Upper lobe of right lung (tissue), 1 donor: ENCODE results near the gene HTR1D. TPM values are rescaled to one million over a fixed set of nuclear protein-coding genes. Genes with fewer than 3 reads are reported as not detected.

Source experiments
- ATAC-seq: fragments of 200-7000 bp; cut with Tn5 transposase; one replicate; pipeline ENCODE4 v1.9.1; 2020; ENCODE audit warnings: mild to moderate bottlenecking, moderate library complexity
- DNase-seq: peaks from one replicate; pipeline ENCODE4 v3.0.0-alpha.2; 2020
- H3K27ac ChIP-seq: fragments of 200-600 bp; one replicate; pipeline ENCODE4 v1.8.0; 2022
- H3K27me3 ChIP-seq: fragments of 200-600 bp; one replicate; pipeline ENCODE4 v1.8.0; 2022; ENCODE audit warnings: mild to moderate bottlenecking
- H3K36me3 ChIP-seq: fragments of 200-600 bp; one replicate; pipeline ENCODE4 v1.8.0; 2022
- H3K4me1 ChIP-seq: fragments of 200-600 bp; one replicate; pipeline ENCODE4 v1.8.0; 2022
- H3K4me3 ChIP-seq: fragments of 200-600 bp; one replicate; pipeline ENCODE4 v1.8.0; 2022; ENCODE audit warnings: mild to moderate bottlenecking
- H3K9me3 ChIP-seq: fragments of 200-600 bp; one replicate; pipeline ENCODE4 v1.8.0; 2022
- CTCF ChIP-seq: fragments of 200-600 bp; IDR thresholded peaks from one replicate; pipeline ENCODE4 v1.8.0; 2022; ENCODE audit warnings: antibody characterized with exemption
- intact Hi-C: fragments of 100-400 bp; cut with DNase I; formaldehyde crosslinking; loops from one replicate; pipeline ENCODE4 v1.11.0; 2022
- total RNA-seq: library from RNA; stranded (reverse); fragmentation: NEBNext Ultra II Directional; extraction: Animal tissue kit (Norgen Biotek cat#: 25700); gene quantifications from one replicate; pipeline ENCODE4 v1.2.1, GENCODE V29; 2021
- donor health status: DM: no; HTN: yes; CAD: no; lungs with severe emphysema.

HTR1D gene
- total RNA-seq, 1 donor from 2014 or later = 0.93 TPM

DNA sequence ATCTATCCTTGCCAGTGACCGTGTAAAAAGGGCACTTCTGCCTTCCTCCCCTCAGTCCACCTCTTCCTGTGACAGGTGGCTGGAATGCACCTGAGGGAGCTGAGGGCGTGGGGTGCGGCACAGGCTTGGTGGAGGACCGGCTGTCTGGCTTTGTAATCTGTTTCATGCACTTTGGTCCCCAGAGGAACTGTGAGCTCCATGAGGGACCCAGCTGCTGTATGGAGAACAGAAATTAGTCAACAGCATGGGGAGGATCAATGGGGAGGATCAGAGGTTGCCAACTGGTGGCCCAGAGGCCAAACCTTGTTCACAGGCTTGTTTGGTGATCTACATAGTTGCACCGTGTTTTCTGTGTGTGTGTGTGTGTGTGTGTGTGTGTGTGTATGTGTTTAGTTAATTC is 29.7 kb downstream of the HTR1D start:
- Histone ChIP-seq H3K4me3 (no peak overlapping the region), H3K36me3 (no peaks in the 10 kb centered on the region), H3K27me3 (no peaks in the 10 kb centered on the region), H3K4me1 (peaks cover 5% of the 10 kb centered on the region), H3K9me3 (no peaks in the 10 kb centered on the region), H3K27ac (no peak overlapping the region)
- intact Hi-C loops = loop anchor here (5.0 kb wide), 1 partner anchor 90 kb away; no protein-coding TSS in a partner anchor
- no peak for TF ChIP-seq CTCF
- ATAC-seq (no peak), DNase-seq (no peak)

- Histone ChIP-seq H3K9me3 (no peaks in the 10 kb centered on the region), H3K4me3 (no peak overlapping the region), H3K4me1 (peaks cover 5% of the 10 kb centered on the region), H3K27me3 (no peaks in the 10 kb centered on the region), H3K36me3 (no peaks in the 10 kb centered on the region), H3K27ac (no peak overlapping the region)
- DNase-seq (no peak), ATAC-seq (no peak)
- intact Hi-C loops = loop anchor here (5.0 kb wide), 1 partner anchor 88 kb away; no protein-coding TSS in a partner anchor
- no peak for TF ChIP-seq CTCF
Measured at GRCh38 chr1:23185381-23185780, 31.9 kb downstream of the HTR1D start.

GRCh38 chr1:23184212-23184934 is 32.9 kb downstream of the HTR1D start:
- ATAC-seq (peak; percentile 45), DNase-seq (no peak)
- H3K27me3 ChIP-seq = no peaks in the 10 kb centered on the region
- H3K27ac ChIP-seq = no peak overlapping the region
- peaks cover 5% of the 10 kb centered on the region for H3K4me1 ChIP-seq
- peak; percentile 81 for TF ChIP-seq CTCF
- intact Hi-C loops = no loop called here
- no peaks in the 10 kb centered on the region for H3K9me3 ChIP-seq
- H3K4me3 ChIP-seq = peak overlapping the region; percentile 17
- H3K36me3 ChIP-seq = no peaks in the 10 kb centered on the region

DNA sequence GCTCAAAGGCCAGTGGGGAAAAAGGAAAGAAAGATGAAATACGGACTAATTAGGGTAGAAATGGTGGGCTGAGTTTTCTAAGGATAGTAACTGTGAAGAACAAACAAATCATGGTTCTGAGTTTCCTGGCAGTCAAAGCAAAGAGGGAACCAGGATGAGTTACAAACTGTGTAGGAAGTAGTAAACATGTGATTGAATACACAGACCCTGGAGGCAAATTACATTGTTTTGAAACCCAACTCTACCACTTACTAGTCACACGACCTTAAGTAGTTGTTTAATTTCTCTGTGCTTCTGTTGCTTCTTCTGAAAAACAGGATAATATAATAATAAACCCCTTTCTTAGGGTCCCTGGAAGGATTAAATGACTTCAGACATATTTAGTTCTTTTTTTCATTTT is 37.4 kb downstream of the HTR1D start:
- H3K36me3 ChIP-seq = no peaks in the 10 kb centered on the region

GRCh38 chr1:23178950-23179349 is 38.4 kb downstream of the HTR1D start:
- intact Hi-C loops = no loop called here
- Histone ChIP-seq H3K4me3 (no peak overlapping the region), H3K27ac (peak overlapping the region; percentile 83), H3K27me3 (no peaks in the 10 kb centered on the region), H3K4me1 (no peaks in the 10 kb centered on the region), H3K9me3 (no peaks in the 10 kb centered on the region), H3K36me3 (no peaks in the 10 kb centered on the region)
- ATAC-seq (no peak), DNase-seq (no peak)
- TF ChIP-seq CTCF = peak; percentile 18

More for the DNA sequence above, 37.4 kb downstream of the HTR1D start:
- peaks cover 5% of the 10 kb centered on the region for H3K4me1 ChIP-seq
- no peak overlapping the region for H3K4me3 ChIP-seq
- no peak for TF ChIP-seq CTCF
- no peaks in the 10 kb centered on the region for H3K9me3 ChIP-seq
- ATAC-seq (no peak), DNase-seq (no peak)
- H3K27ac ChIP-seq = no peak overlapping the region
- intact Hi-C loops = no loop called here
- no peaks in the 10 kb centered on the region for H3K27me3 ChIP-seq
